GM23338 (cell line): ENCODE data around the gene PRR14.

ENCODE experiments used
- CREB1 ChIP-seq: fragments of 250-450 bp; sonication (Bioruptor Pico); IDR thresholded peaks from 2 replicates; pipeline ENCODE4 v1.5.0; 2020; ENCODE audit warnings: low read depth, mild to moderate bottlenecking, moderate library complexity
- CTCF ChIP-seq, 2 experiments: fragments of 200-600 bp in 1 of 2; sonication (generic) in 1 of 2; conservative IDR thresholded peaks; 2 replicates each; pipeline versions ENCODE4 v1.5.1 to v1.6.1; 2016 to 2017; ENCODE audit warnings: antibody characterized with exemption in 2 of 2, low read depth in 2 of 2, mild to moderate bottlenecking in 2 of 2, moderate library complexity in 1 of 2
- ETS1 ChIP-seq: IDR thresholded peaks from 2 replicates; pipeline ENCODE4 v1.6.1; 2016; ENCODE audit warnings: antibody characterized with exemption
- EZH2 ChIP-seq: fragments of 200-600 bp; sonication (generic); IDR thresholded peaks from one replicate; pipeline ENCODE4 v1.8.0; 2017; ENCODE audit warnings: antibody characterized with exemption, mild to moderate bottlenecking, low read depth; ENCODE audit not compliant: unreplicated experiment
- EZH2phosphoT487 ChIP-seq: fragments of 200-600 bp; sonication (generic); IDR thresholded peaks from one replicate; pipeline ENCODE4 v1.8.1; 2018; ENCODE audit warnings: antibody characterized with exemption; ENCODE audit not compliant: unreplicated experiment
- JUNB ChIP-seq: IDR thresholded peaks from one replicate; pipeline ENCODE4 v1.6.1; 2016; ENCODE audit warnings: antibody characterized with exemption; ENCODE audit not compliant: unreplicated experiment
- NANOG ChIP-seq: IDR thresholded peaks from 2 replicates; pipeline ENCODE4 v1.6.1; 2016; ENCODE audit warnings: antibody characterized with exemption, borderline replicate concordance
- POLR2AphosphoS5 ChIP-seq: IDR thresholded peaks from 2 replicates; pipeline ENCODE4 v1.6.1; 2016; ENCODE audit warnings: antibody characterized with exemption, low read depth
- REST ChIP-seq: IDR thresholded peaks from one replicate; pipeline ENCODE4 v1.6.1; 2018; ENCODE audit warnings: antibody characterized with exemption; ENCODE audit not compliant: unreplicated experiment
- STAT1 ChIP-seq: IDR thresholded peaks from one replicate; pipeline ENCODE4 v1.6.1; 2016; ENCODE audit warnings: antibody characterized with exemption; ENCODE audit not compliant: unreplicated experiment
- ZNF114 ChIP-seq: fragments of 250-450 bp; sonication (Bioruptor Pico); IDR thresholded peaks from 2 replicates; pipeline ENCODE4 v1.5.0; 2020; ENCODE audit warnings: mild to moderate bottlenecking, moderate library complexity
- ZNF331 ChIP-seq: fragments of 250-450 bp; sonication (Bioruptor Pico); IDR thresholded peaks from 2 replicates; pipeline ENCODE4 v1.5.0; 2020; ENCODE audit warnings: low read depth, mild to moderate bottlenecking, moderate library complexity
- ZNF462 ChIP-seq: fragments of 250-450 bp; sonication (Bioruptor Pico); IDR thresholded peaks from 2 replicates; pipeline ENCODE4 v1.5.0; 2020; ENCODE audit warnings: mild to moderate bottlenecking, moderate library complexity

- TF ChIP-seq EZH2 (no peak), REST (no peak), CTCF (conservative IDR thresholded peaks at IDR 0.05; ENCODE audit: low read depth in 2 of 2) (no peak), POLR2AphosphoS5 (no peak), CREB1 (CRISPR knock-in tag) (no peak), JUNB (no peak), ZNF331 (CRISPR knock-in tag) (no peak), STAT1 (no peak), EZH2phosphoT487 (no peak), ETS1 (no peak), NANOG (no peak), ZNF114 (CRISPR knock-in tag) (no peak), ZNF462 (CRISPR knock-in tag) (no peak)
Measured at GRCh38 chr16:30621765-30622164, 29.0 kb upstream of the PRR14 start.
